CD4-positive, alpha-beta T cell (primary cell): Measurements from ENCODE around the gene P2RY14. TPM values are rescaled to one million over a fixed set of nuclear protein-coding genes. Genes with fewer than 3 reads are reported as not detected.
A peak's percentile ranks its signal among the peaks of the same experiment; 100 is the strongest.
"Not testable (repeated sequence)": the region's sequence is repeated elsewhere in the genome, so short reads cannot be mapped to it uniquely, and the experiment has no call there.

Source experiments
- ATAC-seq: fragments of 200-7000 bp; cut with Tn5 transposase; one replicate; pipeline ENCODE4 v1.10.0; 2022; ENCODE audit warnings: mild to moderate bottlenecking; ENCODE audit not compliant: poor library complexity
- CTCF ChIA-PET: fragments of 350-600 bp; sonication (Branson Sonifier 250); formaldehyde crosslinking; loops from one replicate; lab custom pipeline; 2021; ENCODE audit warnings: antibody characterized with exemption, inconsistent platforms; lab: Charles Lee
- POLR2A ChIA-PET: fragments of 350-600 bp; sonication (Branson Sonifier 250); formaldehyde crosslinking; loops from one replicate; lab custom pipeline; 2021; ENCODE audit warnings: antibody characterized with exemption, inconsistent platforms; lab: Charles Lee
- DNase-seq, 14 experiments: peaks; one replicate each; pipeline ENCODE4 v3.0.0-alpha.2; 2013 to 2020; ENCODE audit warnings: mixed read lengths in 2 of 14
- H3K27ac ChIP-seq, 2 donors: one replicate each; pipeline versions ENCODE4 v1.5.1 to v1.7.0; 2013; ENCODE audit warnings: low read length in 2 of 2, low read depth in 1 of 2, mild to moderate bottlenecking in 1 of 2
- H3K27me3 ChIP-seq, 2 experiments: 1 replicate in 1 of 2; 2 replicates in 1 of 2; pipeline versions ENCODE4 v1.6.1 to v1.7.0; 2013; ENCODE audit warnings: low read length in 2 of 2, control low read depth in 1 of 2, mild to moderate bottlenecking in 1 of 2, moderate library complexity in 1 of 2; ENCODE audit not compliant: insufficient read depth in 2 of 2, control insufficient read depth in 1 of 2
- H3K36me3 ChIP-seq: one replicate; pipeline ENCODE4 v1.6.1; 2013; ENCODE audit warnings: low read length, control low read depth; ENCODE audit not compliant: insufficient read depth
- H3K4me1 ChIP-seq: one replicate; pipeline ENCODE4 v1.6.1; 2013; ENCODE audit warnings: low read length, control low read depth; ENCODE audit not compliant: insufficient read depth
- H3K4me3 ChIP-seq: one replicate; pipeline ENCODE4 v1.5.1; 2013; ENCODE audit warnings: mild to moderate bottlenecking, low read length, moderate library complexity
- H3K9me3 ChIP-seq, 2 experiments: 1 replicate in 1 of 2; 2 replicates in 1 of 2; pipeline versions ENCODE4 v1.6.1 to v1.7.0; 2013; ENCODE audit warnings: low read length in 2 of 2, mild to moderate bottlenecking in 2 of 2, control low read depth in 1 of 2, moderate library complexity in 1 of 2; ENCODE audit not compliant: control insufficient read depth in 1 of 2, insufficient read depth in 1 of 2
- H3K27ac Mint-ChIP-seq: one replicate; pipeline ENCODE4 v1.8.0; 2020; ENCODE audit warnings: mixed read lengths
- H3K27me3 Mint-ChIP-seq: one replicate; pipeline ENCODE4 v1.8.0; 2021; ENCODE audit warnings: mixed read lengths
- H3K36me3 Mint-ChIP-seq: one replicate; pipeline ENCODE4 v1.8.0; 2021; ENCODE audit warnings: low read depth, mixed read lengths
- H3K4me1 Mint-ChIP-seq: one replicate; pipeline ENCODE4 v1.8.0; 2021; ENCODE audit warnings: low read depth, mixed read lengths
- H3K4me3 Mint-ChIP-seq: one replicate; pipeline ENCODE4 v1.8.0; 2020; ENCODE audit warnings: mild to moderate bottlenecking, mixed read lengths
- H3K9me3 Mint-ChIP-seq: one replicate; pipeline ENCODE4 v1.8.0; 2020; ENCODE audit warnings: mixed read lengths
- CTCF ChIP-seq: fragments of 200-600 bp; IDR thresholded peaks from one replicate; pipeline ENCODE4 v1.8.0; 2022; ENCODE audit warnings: antibody characterized with exemption, mild to moderate bottlenecking
- intact Hi-C, 2 experiments: fragments of 100-400 bp; cut with DNase I in 1 of 2; cut with micrococcal nuclease in 1 of 2; formaldehyde crosslinking; loops; one replicate each; pipeline versions ENCODE4 v1.15.1 to v1.9.0; 2023 to 2025; cut with DNase I, micrococcal nuclease
- total RNA-seq, 174 experiments: library from RNA in 2 of 174; stranded (reverse) in 2 of 174; gene quantifications; one replicate each; pipeline ENCODE4 v1.2.3 and lab custom pipeline; 2021 to 2026

P2RY14 gene
- total RNA-seq, 2 experiments from 2014 or later, result 0.22 TPM; not detected in 1

- no peaks in the 10 kb centered on the region for H3K36me3 ChIP-seq
- H3K9me3 ChIP-seq, result no peaks in the 10 kb centered on the region
- H3K4me1 ChIP-seq, result peaks cover 7% of the 10 kb centered on the region
- CTCF ChIA-PET, result interaction anchor here (0.6 to 1.2 kb wide), 2 partner anchors 65 to 67 kb away, joined by 3 to 5 read pairs; no protein-coding TSS in a partner anchor
- Mint-ChIP-seq H3K4me3 (no peak overlapping the region), H3K36me3 (no peaks in the 10 kb centered on the region), H3K4me1 (peaks cover 20% of the 10 kb centered on the region), H3K27me3 (no peaks in the 10 kb centered on the region), H3K9me3 (no peaks in the 10 kb centered on the region), H3K27ac (no peak overlapping the region)
- ATAC-seq, result no peak
- POLR2A ChIA-PET, result no interaction called here
- DNase-seq, result no peak
- no peak for TF ChIP-seq CTCF
- H3K4me3 ChIP-seq, result no peak overlapping the region
- H3K27ac ChIP-seq, result no peak overlapping the region
- no peaks in the 10 kb centered on the region for H3K27me3 ChIP-seq
- intact Hi-C loops, result no loop called here
Observed at GRCh38 chr3:151232991-151233390, 45.4 kb downstream of the P2RY14 start.

GRCh38 chr3:151232403-151232802 lies 45.9 kb downstream of the P2RY14 start:
- H3K27me3 ChIP-seq, H3K36me3 ChIP-seq, H3K27me3 Mint-ChIP-seq, POLR2A ChIA-PET, H3K4me3 Mint-ChIP-seq, DNase-seq, H3K27ac Mint-ChIP-seq, H3K4me3 ChIP-seq, H3K9me3 Mint-ChIP-seq, intact Hi-C loops, H3K27ac ChIP-seq, H3K36me3 Mint-ChIP-seq, H3K9me3 ChIP-seq, ATAC-seq: not testable (repeated sequence)
- peaks cover 12% of the 10 kb centered on the region for H3K4me1 ChIP-seq
- H3K4me1 Mint-ChIP-seq, result peaks cover 26% of the 10 kb centered on the region
- CTCF ChIA-PET, result interaction anchor here (1.2 kb wide), 1 partner anchor 64 kb away, joined by 5 read pairs; no protein-coding TSS in a partner anchor

- no peaks in the 10 kb centered on the region for H3K9me3 ChIP-seq
- Mint-ChIP-seq H3K27ac (no peak overlapping the region), H3K4me1 (peaks cover 36% of the 10 kb centered on the region), H3K27me3 (no peaks in the 10 kb centered on the region), H3K4me3 (no peak overlapping the region), H3K9me3 (no peaks in the 10 kb centered on the region), H3K36me3 (no peaks in the 10 kb centered on the region)
- intact Hi-C loops, result no loop called here
- CTCF ChIA-PET, result interaction anchor here (1.4 kb wide), 2 partner anchors 48 to 63 kb away, joined by 4 read pairs; partner anchors contain the start of gene P2RY14
- H3K27ac ChIP-seq, result no peak overlapping the region
- no peak overlapping the region for H3K4me3 ChIP-seq
- DNase-seq (peak in 3 of 14 experiments; percentile 32 to 50 (median 41)), ATAC-seq (no peak)
- POLR2A ChIA-PET, result interaction anchor here (1.0 kb wide), 1 partner anchor 48 kb away, joined by 3 read pairs; the partner anchor contains the start of gene P2RY14
- no peaks in the 10 kb centered on the region for H3K27me3 ChIP-seq
- H3K4me1 ChIP-seq, result peaks cover 24% of the 10 kb centered on the region
- TF ChIP-seq CTCF, result no peak
- H3K36me3 ChIP-seq, result no peaks in the 10 kb centered on the region
Observed at GRCh38 chr3:151230646-151231045, 47.7 kb downstream of the P2RY14 start.
